RWPE1 (cell line): Measurements from ENCODE around the gene GBP3.

ENCODE experiments used
- CTCF ChIA-PET: fragments of 350-600 bp; sonication (Branson Sonifier 250); formaldehyde crosslinking; extraction: SDS; loops from one replicate; lab custom pipeline; 2021; lab: Yijun Ruan, JAX
- POLR2A ChIA-PET: fragments of 400-600 bp; formaldehyde crosslinking; extraction: SDS; loops from one replicate; lab custom pipeline; 2020; ENCODE audit warnings: antibody characterized with exemption; ENCODE audit not compliant: low non-redundant PET; lab: Yijun Ruan, JAX
- DNase-seq: peaks from one replicate; pipeline ENCODE4 v3.0.0; 2012; ENCODE audit warnings: low spot score
- H3K27ac ChIP-seq: fragments of 450-650 bp; 2 replicates; pipeline ENCODE4 v1.5.1; 2017
- CTCF ChIP-seq: fragments of 450-650 bp; conservative IDR thresholded peaks from 2 replicates; pipeline ENCODE4 v1.5.1; 2017; ENCODE audit warnings: low read depth, mild to moderate bottlenecking

The GBP3 gene, protein sequence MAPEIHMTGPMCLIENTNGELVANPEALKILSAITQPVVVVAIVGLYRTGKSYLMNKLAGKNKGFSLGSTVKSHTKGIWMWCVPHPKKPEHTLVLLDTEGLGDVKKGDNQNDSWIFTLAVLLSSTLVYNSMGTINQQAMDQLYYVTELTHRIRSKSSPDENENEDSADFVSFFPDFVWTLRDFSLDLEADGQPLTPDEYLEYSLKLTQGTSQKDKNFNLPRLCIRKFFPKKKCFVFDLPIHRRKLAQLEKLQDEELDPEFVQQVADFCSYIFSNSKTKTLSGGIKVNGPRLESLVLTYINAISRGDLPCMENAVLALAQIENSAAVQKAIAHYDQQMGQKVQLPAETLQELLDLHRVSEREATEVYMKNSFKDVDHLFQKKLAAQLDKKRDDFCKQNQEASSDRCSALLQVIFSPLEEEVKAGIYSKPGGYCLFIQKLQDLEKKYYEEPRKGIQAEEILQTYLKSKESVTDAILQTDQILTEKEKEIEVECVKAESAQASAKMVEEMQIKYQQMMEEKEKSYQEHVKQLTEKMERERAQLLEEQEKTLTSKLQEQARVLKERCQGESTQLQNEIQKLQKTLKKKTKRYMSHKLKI

GRCh38 chr1:89022167-89022959, at the start of gene GBP3:
Gene GBP3, minus strand, starts transcription at chr1:89022866. Its CDS starts 2,145 bp downstream, at chr1:89020721.
- H3K27ac ChIP-seq, result no peak within 1 kb of the TSS
- ChIA-PET POLR2A (interaction anchor here (0.5 to 0.6 kb wide), 2 partner anchors 25 kb away, joined by 3 read pairs; no protein-coding TSS in a partner anchor), CTCF (interaction anchor here (0.5 to 0.8 kb wide), 2 partner anchors 334 to 1583 kb away, joined by 3 to 4 read pairs; no protein-coding TSS in a partner anchor)
- TF ChIP-seq CTCF, result no peak
- peak; percentile 70 for DNase-seq

DNA sequence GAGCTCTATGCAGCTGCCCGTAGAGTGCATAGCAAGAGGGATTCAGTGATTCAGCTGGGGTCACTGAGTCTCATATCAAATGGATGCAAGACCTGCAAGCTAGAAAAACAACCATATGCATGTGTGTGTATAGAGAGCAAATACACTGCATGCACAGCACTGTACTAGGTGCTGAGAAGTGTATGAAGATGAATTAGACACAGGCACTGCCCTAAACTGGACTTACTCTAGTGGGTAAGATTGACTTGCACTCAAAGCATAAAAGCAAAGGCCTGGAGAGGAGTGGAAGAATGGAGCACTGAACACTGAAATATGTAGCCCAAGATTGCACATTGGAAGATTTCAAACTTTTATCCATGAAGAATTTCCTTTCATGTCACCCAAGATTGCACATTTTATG, 47.8 kb upstream of the GBP3 start:
- TF ChIP-seq CTCF, result no peak
- H3K27ac ChIP-seq, result no peak overlapping the region
- no peak for DNase-seq
- ChIA-PET CTCF (no interaction called here), POLR2A (no interaction called here)

DNA sequence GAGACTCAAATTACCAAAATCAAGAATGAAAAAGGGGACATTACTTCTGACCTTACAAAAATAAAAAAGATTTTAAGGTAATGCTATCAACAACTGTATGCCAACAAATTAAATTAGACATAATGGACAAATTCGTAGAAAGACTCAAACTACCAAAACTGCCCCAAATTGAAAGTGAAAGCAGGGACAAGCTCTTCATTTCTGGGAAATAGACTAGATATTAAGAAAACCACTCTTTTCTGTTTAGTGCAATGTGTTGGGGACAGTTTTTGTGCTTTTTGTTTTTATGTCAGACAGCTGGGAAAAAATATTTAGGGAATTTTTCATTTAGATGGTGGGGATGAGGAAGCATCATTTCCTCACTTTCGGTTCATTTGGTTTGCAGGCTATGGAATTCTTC, 47.3 kb upstream of the GBP3 start:
- no peak for DNase-seq
- ChIA-PET CTCF (interaction anchor here (0.7 kb wide), 1 partner anchor 66 kb away, joined by 3 read pairs; no protein-coding TSS in a partner anchor), POLR2A (no interaction called here)
- no peak overlapping the region for H3K27ac ChIP-seq
- TF ChIP-seq CTCF, result no peak

DNA sequence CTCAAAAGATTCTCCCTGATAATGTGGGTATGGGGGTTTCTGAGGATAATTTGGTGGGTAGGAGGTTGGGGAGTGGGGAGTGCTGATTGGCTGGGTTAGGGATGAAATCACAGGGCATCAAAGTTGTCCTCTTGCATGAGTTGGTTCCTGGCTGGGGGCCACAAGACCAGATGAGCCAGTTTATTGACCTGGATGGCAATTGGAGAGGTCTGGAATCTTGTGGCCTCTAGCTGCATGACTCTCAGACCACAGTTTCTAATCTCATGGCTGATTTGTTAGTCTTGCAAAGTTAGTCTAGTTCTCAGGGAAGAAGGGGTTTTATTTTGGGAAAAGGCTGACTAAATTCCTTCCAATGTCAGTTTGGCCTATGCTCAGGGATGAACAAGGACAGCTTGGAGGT, 45.6 kb upstream of the GBP3 start:
- no peak overlapping the region for H3K27ac ChIP-seq
- no peak for DNase-seq
- ChIA-PET POLR2A (no interaction called here), CTCF (no interaction called here)
- TF ChIP-seq CTCF, result no peak

DNA sequence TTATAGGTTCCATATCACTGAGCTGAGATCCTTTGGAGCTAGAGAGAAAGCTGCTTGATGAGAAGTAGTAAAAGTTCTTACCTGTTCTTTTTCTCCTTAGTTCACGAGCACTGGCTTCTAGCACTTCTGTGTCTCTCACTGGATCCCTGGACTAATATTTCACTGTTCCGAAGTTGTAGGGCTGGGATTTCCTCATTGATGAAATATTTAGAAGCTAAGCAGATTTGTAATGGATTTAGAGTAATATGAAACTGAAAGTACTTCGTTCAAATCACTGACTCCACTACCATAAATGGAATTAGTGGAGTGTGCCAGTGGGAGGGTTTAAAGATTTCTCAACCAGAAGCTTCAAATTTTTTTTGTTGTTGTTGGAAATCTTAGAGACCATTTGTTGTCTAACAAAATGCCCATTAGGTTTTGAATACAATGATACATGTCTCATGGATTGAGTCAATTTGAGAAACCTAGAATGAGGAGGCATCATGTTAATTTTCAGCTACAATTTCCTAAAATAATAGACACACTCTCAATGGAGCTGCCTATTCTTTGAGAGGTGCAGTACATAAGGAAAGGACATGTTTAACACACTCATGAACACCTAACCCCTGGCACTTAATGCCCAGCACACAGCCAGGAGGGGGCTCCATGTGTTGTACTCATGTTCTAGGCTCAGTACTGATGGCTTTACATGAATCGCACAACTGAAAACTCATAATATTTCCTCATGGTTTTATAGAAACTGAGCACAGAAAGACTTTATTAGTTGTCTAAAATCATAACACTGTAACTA, 42.6 kb upstream of the GBP3 start, which contains the start of gene GBP1:
Gene GBP1 (minus strand): TSS at position 130 of the 790 bp plus-strand sequence. CDS start 1,974 bp downstream, outside the sequence.
- DNase-seq, result peak; percentile 57
- no peak for TF ChIP-seq CTCF
- H3K27ac ChIP-seq, result no peak within 1 kb of the TSS
- POLR2A ChIA-PET, result no interaction called here
- CTCF ChIA-PET, result interaction anchor here (0.6 kb wide), 1 partner anchor 30 kb away, joined by 3 read pairs; no protein-coding TSS in a partner anchor
